GM12873 (cell line): ENCODE data around the gene SHD.

Experiments used
- CTCF ChIP-seq: IDR thresholded peaks from 2 replicates; pipeline ENCODE4 v1.5.1; 2012; ENCODE audit warnings: low read depth, mild to moderate bottlenecking, moderate library complexity, low read length, control low read depth; ENCODE audit not compliant: insufficient read depth; ENCODE audit errors: missing control alignments

The SHD gene

DNA sequence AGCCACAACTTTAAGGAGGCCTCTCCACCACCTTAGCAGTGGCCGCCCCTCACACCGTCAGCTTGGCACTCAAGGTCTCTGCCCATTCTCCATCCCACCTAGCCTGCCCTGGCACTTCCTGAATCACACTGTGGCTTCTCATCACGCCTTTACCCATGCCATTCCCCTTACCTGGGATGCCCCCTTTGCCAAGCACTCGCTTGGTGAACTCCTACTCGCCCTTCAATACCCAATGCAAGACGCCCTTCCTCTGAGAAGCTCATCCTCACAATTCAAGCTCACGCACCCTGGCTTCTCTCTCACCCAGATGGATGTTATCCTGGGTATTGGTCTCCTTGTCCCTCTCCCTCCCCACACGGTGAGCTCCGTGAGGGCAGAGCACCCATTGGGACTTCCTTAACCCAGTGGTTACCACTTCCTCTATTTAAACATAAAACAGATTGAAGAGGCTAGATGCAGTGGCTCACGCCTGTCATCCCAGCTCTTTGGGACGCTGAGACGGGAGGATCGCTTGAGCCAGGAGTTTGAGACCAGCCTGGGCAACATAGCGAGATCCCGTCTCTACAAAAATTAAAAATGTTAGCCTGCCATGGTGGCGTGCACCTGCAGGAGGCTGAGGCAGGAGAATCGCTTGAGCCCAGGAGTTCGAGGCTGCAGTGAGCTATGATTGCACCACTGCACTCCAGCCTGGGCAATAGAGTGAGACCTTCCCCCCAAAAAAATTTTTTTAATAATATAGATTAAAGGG is 12.6 kb upstream of the SHD start:
- no peak for TF ChIP-seq CTCF

DNA sequence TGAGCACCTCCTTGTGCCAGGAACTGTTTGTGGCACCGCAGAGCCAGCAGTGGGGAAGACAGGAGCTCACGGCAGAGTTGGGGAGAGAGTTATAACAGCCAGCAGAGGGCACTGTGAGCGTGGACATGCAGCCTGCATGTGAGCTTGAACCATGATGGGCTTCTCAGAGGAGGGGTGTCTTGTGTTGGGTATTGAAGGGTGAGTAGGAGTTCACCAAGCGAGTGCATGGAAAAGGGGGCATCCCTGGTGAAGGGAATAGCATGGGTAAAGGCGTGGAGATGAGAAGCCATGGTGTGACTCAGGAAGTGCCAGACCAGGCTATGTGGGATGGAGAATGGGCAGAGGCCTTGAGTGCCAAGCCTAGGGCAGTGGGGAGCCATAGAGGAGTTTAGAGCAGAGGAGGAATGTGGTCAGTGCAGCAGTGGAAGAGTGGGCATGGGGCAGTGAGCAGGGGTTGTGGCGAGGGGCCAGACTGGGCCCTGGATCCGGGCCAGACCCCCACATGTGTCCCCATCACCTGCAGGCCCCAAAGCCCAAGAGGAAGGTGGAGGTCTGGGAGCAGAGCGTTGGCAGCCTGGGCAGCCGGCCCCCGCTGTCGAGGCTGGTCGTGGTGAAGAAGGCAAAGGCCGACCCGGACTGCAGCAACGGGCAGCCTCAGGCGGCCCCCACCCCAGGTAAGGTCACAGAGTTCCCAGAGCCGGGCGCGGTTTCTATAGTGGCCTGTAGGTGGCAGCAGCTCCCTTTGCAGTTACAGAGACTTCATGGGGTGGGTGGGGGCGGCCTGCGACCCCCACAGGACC is 11.8 kb upstream of the SHD start:
- TF ChIP-seq CTCF: peak; percentile 78

DNA sequence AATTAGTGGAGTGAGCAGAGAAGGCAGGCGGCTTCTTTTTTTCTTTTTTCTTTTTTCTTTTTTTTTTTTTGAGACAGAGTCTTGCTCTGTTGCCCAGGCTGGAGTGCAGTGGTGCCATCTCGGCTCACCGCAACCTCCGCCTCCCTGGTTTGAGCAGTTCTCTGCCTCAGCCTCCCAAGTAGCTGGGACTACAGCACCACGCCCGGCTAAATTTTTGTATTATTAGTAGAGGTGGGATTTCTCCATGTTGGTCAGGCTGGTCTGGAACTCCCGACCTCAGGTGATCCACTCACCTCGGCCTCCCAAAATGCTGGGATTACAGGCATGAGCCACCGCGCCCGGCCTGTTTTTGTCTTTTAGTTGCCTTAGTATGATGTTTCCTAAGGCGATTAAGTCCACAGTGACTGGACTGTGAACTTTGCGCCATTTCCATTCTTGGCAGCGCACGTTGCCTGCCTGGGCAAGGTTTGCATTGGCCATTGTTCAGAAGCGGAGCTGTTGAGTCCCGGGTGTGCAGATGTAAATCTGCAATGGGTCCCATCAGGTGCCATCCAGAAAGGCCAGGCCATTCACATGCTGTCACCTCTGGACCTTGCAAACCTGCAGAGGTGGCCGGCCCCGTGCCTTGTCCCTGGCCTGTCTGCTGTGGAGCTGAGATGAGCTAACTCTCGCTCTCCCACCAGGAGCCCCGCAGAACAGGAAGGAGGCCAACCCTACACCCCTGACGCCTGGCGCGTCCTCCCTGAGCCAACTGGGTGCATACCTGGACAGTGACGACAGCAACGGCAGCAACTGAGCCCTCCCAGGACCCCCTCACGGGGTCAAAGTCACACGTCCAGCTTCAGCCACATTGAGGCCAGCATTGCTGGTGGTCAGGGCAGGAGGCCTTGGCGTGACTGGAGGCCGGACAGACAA is 10.9 kb upstream of the SHD start:
- no peak for TF ChIP-seq CTCF

DNA sequence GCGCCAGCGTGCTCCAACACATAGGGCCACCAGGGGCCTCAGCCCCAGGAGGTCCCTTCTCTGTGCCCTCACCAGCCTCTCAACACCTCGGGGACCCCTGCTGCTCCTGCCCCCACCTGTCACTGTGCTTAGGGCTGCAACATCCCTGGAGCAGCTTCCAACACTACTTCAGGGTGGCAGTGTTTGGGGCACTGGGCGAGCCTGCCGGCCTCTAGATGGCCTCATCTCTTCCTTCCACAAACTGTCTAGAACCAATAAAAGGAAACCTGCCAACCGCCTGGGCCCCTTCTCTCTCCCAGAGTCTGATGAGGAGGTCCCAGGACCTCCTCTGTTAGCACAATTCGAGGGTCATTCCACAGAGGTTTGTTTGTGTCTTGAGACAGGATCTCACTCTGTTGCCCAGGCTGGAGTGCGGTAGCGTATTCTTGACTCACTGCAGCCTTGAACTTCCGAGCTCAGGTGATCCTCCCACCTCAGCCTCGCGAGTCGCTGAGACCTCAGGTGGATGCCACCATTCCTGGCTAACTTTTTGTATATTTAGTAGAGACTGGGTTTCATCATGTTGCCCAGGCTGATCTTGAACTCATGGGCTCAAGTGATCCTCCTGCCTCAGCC is 10.1 kb upstream of the SHD start:
- TF ChIP-seq CTCF: no peak

GRCh38 chr19:4272894-4273293 is 6.2 kb upstream of the SHD start:
- TF ChIP-seq CTCF: no peak

GRCh38 chr19:4277191-4277696 is 1.8 kb upstream of the SHD start:
- TF ChIP-seq CTCF: no peak
